Spleen (tissue), 11 donors: ENCODE results near the gene RSBN1L. TPM values are rescaled to one million over a fixed set of nuclear protein-coding genes. Genes with fewer than 3 reads are reported as not detected.

Experiments
- DNase-seq: peaks from one replicate; pipeline ENCODE4 v3.0.0-alpha.2; 2020
- H3K27ac ChIP-seq, 8 donors: fragments of 200-600 bp; sonication (generic) in 7 of 8; 1 replicate in 4 of 8; 2 replicates in 4 of 8; pipeline versions ENCODE4 v1.5.0 to v1.8.0; 2016 to 2021; ENCODE audit warnings: inconsistent platforms in 4 of 8, mild to moderate bottlenecking in 4 of 8, moderate library complexity in 1 of 8
- H3K27me3 ChIP-seq, 7 donors: fragments of 200-600 bp; sonication (generic) in 6 of 7; replicated peaks in 1 of 7; 1 replicate in 4 of 7; 2 replicates in 3 of 7; pipeline versions ENCODE4 v1.5.0 to v1.8.0; 2016 to 2021; ENCODE audit warnings: inconsistent platforms in 3 of 7, mild to moderate bottlenecking in 1 of 7
- H3K36me3 ChIP-seq, 6 donors: fragments of 200-600 bp; sonication (generic) in 5 of 6; 1 replicate in 4 of 6; 2 replicates in 2 of 6; pipeline versions ENCODE4 v1.5.0 to v1.8.0; 2016 to 2021; ENCODE audit warnings: inconsistent platforms in 2 of 6
- H3K4me1 ChIP-seq, 6 donors: fragments of 200-600 bp; sonication (generic) in 5 of 6; 1 replicate in 3 of 6; 2 replicates in 3 of 6; pipeline versions ENCODE4 v1.5.0 to v1.8.0; 2016 to 2021; ENCODE audit warnings: inconsistent platforms in 3 of 6
- H3K4me3 ChIP-seq, 8 donors: fragments of 200-600 bp; sonication (generic) in 7 of 8; 1 replicate in 4 of 8; 2 replicates in 4 of 8; pipeline versions ENCODE4 v1.5.0 to v1.8.0; 2016 to 2021; ENCODE audit warnings: inconsistent platforms in 4 of 8, mild to moderate bottlenecking in 4 of 8, moderate library complexity in 2 of 8
- H3K9me3 ChIP-seq, 8 donors: fragments of 200-600 bp; sonication (generic) in 7 of 8; 1 replicate in 4 of 8; 2 replicates in 4 of 8; pipeline versions ENCODE4 v1.5.0 to v1.8.0; 2016 to 2021; ENCODE audit warnings: inconsistent platforms in 4 of 8
- POLR2A ChIP-seq, 3 donors: fragments of 450-650 bp; IDR thresholded peaks; one replicate each; pipeline ENCODE4 v1.5.1; 2017; ENCODE audit warnings: antibody characterized with exemption in 3 of 3, mild to moderate bottlenecking in 1 of 3
- POLR2AphosphoS5 ChIP-seq, 3 donors: sonication (generic); formaldehyde crosslinking; IDR thresholded peaks; one replicate each; pipeline ENCODE4 v1.5.1; 2017; ENCODE audit warnings: antibody characterized with exemption in 3 of 3
- WGBS, 5 donors: extraction: QIAGEN DNeasy Blood & Tissue Kit in 3 of 5; methylation state at CpG; one replicate each; pipeline versions ENCODE4 v1.1.5 to v1.1.7; 2013 to 2018; 5-methylcytosine and 5-hydroxymethylcytosine counted together
- intact Hi-C: fragments of 100-400 bp; cut with DNase I; formaldehyde crosslinking; loops from one replicate; pipeline ENCODE4 v1.15.0; 2023; ENCODE audit warnings: low total_unique reads
- polyA plus RNA-seq, 3 donors: library from polyadenylated mRNA; stranded (reverse); fragments of 200-250 nt; gene quantifications; one replicate each; pipeline ENCODE4 v1.2.1, GENCODE V29; 2013
- total RNA-seq, 7 donors: library from RNA; depleted of rRNA in 3 of 7; stranded (reverse); fragments of >200 nt in 3 of 7; fragmentation: NEBNext Ultra II Directional in 4 of 7; extraction: Animal tissue kit (Norgen Biotek cat#: 25700) in 4 of 7; gene quantifications; one replicate each; pipeline versions ENCODE4 v1.1.0 to v1.2.1, GENCODE V29; 2016 to 2021
- TF ChIP-seq, protein P1 (sequence below), 11 experiments: fragments of 200-600 bp in 7 of 11; fragments of 450-650 bp in 4 of 11; sonication (generic) in 4 of 11; IDR thresholded peaks in 8 of 11; conservative IDR thresholded peaks in 3 of 11; 1 replicate in 7 of 11; 2 replicates in 4 of 11; pipeline versions ENCODE4 v1.4.0 to v1.8.0; 2016 to 2021; ENCODE audit warnings: antibody characterized with exemption in 11 of 11, inconsistent platforms in 4 of 11, mild to moderate bottlenecking in 1 of 11
- donor health status: healthy with polysubstance abuse.
- donor health status: DM: no; HTN: no; CAD: no; lungs with moderate emphysema.
- donor health status: DM: no; HTN: no; CAD: no.
- donor health status: Bipolar disorder and iron deficiency.
- donor health status: healthy.
- donor health status: DM: no; HTN: no; CAD: no.
- donor health status: DM: yes; HTN: yes; CAD: no.

RSBN1L gene
- total and polyA plus RNA-seq, 10 donors: 9.4 to 32.5 (median 27.5) TPM

- peak; percentile 27 for DNase-seq
- intact Hi-C loops: no loop called here
- peaks cover 0 to 61% (median 7%) of the 10 kb centered on the region in 6 donors for H3K36me3 ChIP-seq
- H3K4me1 ChIP-seq: peaks cover 0 to 28% (median 3%) of the 10 kb centered on the region in 6 donors
- WGBS, 5 donors: 84 to 97% (median 91%) methylated on average over 6 of the region's 6 CpGs
- H3K9me3 ChIP-seq: no peaks in the 10 kb centered on the region
- no peaks in the 10 kb centered on the region for H3K27me3 ChIP-seq
- no peak overlapping the region for H3K4me3 ChIP-seq
- TF ChIP-seq POLR2A (IDR thresholded peaks at IDR 0.05) (no peak), POLR2AphosphoS5 (IDR thresholded peaks at IDR 0.05) (no peak)
- TF ChIP-seq, protein P1, sequence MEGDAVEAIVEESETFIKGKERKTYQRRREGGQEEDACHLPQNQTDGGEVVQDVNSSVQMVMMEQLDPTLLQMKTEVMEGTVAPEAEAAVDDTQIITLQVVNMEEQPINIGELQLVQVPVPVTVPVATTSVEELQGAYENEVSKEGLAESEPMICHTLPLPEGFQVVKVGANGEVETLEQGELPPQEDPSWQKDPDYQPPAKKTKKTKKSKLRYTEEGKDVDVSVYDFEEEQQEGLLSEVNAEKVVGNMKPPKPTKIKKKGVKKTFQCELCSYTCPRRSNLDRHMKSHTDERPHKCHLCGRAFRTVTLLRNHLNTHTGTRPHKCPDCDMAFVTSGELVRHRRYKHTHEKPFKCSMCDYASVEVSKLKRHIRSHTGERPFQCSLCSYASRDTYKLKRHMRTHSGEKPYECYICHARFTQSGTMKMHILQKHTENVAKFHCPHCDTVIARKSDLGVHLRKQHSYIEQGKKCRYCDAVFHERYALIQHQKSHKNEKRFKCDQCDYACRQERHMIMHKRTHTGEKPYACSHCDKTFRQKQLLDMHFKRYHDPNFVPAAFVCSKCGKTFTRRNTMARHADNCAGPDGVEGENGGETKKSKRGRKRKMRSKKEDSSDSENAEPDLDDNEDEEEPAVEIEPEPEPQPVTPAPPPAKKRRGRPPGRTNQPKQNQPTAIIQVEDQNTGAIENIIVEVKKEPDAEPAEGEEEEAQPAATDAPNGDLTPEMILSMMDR (IDR thresholded peaks at IDR 0.05 in 8 of 11, conservative IDR thresholded peaks at IDR 0.05 in 3 of 11): no peak
- H3K27ac ChIP-seq: no peak overlapping the region
Measured at GRCh38 chr7:77746164-77746823, 50.0 kb downstream of the RSBN1L start.

- TF ChIP-seq, protein P1 (IDR thresholded peaks at IDR 0.05 in 8 of 11, conservative IDR thresholded peaks at IDR 0.05 in 3 of 11): no peak
- TF ChIP-seq POLR2A (IDR thresholded peaks at IDR 0.05) (no peak), POLR2AphosphoS5 (IDR thresholded peaks at IDR 0.05) (no peak)
- intact Hi-C loops: no loop called here
- no peaks in the 10 kb centered on the region for H3K9me3 ChIP-seq
- peaks cover 0 to 33% (median 3%) of the 10 kb centered on the region in 6 donors for H3K4me1 ChIP-seq
- no peak overlapping the region for H3K27ac ChIP-seq
- H3K4me3 ChIP-seq: no peak overlapping the region
- DNase-seq: peak; percentile 51
- H3K36me3 ChIP-seq: peaks cover 0 to 64% (median 7%) of the 10 kb centered on the region in 6 donors
- no peaks in the 10 kb centered on the region for H3K27me3 ChIP-seq
- 93 to 100% (median 96%) methylated on average over 2 of the region's 2 CpGs for WGBS, 5 donors
Measured at GRCh38 chr7:77746824-77747165, 50.5 kb downstream of the RSBN1L start.

GRCh38 chr7:77747178-77747577, 50.9 kb downstream of the RSBN1L start:
- Histone ChIP-seq H3K9me3 (no peaks in the 10 kb centered on the region), H3K4me1 (peaks cover 0 to 37% (median 5%) of the 10 kb centered on the region in 6 donors), H3K27ac (no peak overlapping the region), H3K36me3 (peaks cover 0 to 63% (median 7%) of the 10 kb centered on the region in 6 donors), H3K4me3 (no peak overlapping the region), H3K27me3 (no peaks in the 10 kb centered on the region)
- intact Hi-C loops: no loop called here
- no peak for TF ChIP-seq POLR2A (IDR thresholded peaks at IDR 0.05)
- no peak for TF ChIP-seq POLR2AphosphoS5 (IDR thresholded peaks at IDR 0.05)
- TF ChIP-seq, protein P1 (IDR thresholded peaks at IDR 0.05 in 8 of 11, conservative IDR thresholded peaks at IDR 0.05 in 3 of 11): no peak
- peak; percentile 20 for DNase-seq
- 83 to 98% (median 90%) methylated on average over 2 of the region's 2 CpGs for WGBS, 5 donors

- Histone ChIP-seq H3K36me3 (peaks cover 0 to 58% (median 7%) of the 10 kb centered on the region in 6 donors), H3K4me3 (no peak overlapping the region), H3K27ac (no peak overlapping the region), H3K4me1 (peaks cover 0 to 40% (median 8%) of the 10 kb centered on the region in 6 donors), H3K27me3 (no peaks in the 10 kb centered on the region), H3K9me3 (no peaks in the 10 kb centered on the region)
- TF ChIP-seq, protein P1 (IDR thresholded peaks at IDR 0.05 in 8 of 11, conservative IDR thresholded peaks at IDR 0.05 in 3 of 11): no peak
- TF ChIP-seq POLR2A (IDR thresholded peaks at IDR 0.05): no peak
- TF ChIP-seq POLR2AphosphoS5 (IDR thresholded peaks at IDR 0.05): no peak
- no peak for DNase-seq
- 47 to 67% (median 63%) methylated on average over 1 of the region's 1 CpG for WGBS, 5 donors
- intact Hi-C loops: no loop called here
Measured at GRCh38 chr7:77747718-77748117, 51.5 kb downstream of the RSBN1L start.
